ENCODE results near the gene FAM43A.

The FAM43A gene

DNA sequence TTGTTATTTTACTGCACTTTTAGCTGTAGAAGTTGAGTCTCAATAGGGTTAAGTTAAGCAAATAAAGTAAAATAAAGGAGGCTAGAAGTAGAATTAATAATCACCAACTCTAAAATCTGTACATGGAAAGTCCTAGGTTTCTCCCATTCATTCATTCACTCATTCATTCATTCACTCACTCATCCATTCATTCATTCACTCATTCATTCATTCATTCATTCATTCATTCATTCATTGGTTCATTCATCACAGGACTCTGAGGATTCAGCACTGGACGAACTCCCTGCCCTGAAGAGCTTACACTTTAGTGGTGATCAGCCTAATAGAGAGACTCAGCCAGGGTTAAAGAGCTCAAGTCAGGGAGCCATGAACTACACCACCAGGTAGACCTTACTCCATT, 9.2 kb upstream of the FAM43A start:
- no peak for DNase-seq

DNA sequence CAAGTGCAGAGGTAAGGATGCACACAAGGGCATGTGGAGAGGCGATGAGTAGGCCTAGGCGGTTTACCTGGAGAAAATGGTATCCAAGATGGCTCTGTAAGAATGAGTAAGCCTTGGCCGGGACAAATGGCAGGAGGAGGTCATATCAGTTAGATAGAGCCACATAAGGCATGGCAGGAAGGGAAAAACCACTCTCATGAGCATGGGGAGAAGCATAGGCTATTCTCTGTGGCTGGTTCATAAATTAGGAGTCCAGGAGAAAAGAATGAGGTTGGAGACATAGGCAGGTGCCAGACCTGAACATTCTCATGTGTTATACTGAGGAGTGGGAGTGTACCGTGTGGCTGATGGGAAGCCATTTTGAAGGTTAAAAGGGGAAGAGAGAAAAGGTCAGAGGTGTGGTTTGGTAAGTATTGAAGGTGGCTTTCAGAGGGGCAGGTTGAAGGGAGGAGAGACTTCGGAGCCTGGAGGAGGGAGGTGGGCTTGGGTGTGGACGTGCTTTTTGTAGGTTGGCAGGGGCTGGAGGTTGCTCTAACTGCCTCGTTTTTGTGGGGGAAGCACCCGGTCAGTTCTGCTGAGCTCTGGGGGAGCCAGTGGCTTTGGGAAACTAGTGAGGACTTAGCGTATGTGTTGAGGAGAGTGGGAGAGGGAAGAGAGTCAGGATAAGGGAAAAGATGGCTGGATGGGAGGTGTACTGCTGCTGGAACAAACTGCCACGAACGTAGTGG, 4.6 kb upstream of the FAM43A start:
- DNase-seq: no peak

DNA sequence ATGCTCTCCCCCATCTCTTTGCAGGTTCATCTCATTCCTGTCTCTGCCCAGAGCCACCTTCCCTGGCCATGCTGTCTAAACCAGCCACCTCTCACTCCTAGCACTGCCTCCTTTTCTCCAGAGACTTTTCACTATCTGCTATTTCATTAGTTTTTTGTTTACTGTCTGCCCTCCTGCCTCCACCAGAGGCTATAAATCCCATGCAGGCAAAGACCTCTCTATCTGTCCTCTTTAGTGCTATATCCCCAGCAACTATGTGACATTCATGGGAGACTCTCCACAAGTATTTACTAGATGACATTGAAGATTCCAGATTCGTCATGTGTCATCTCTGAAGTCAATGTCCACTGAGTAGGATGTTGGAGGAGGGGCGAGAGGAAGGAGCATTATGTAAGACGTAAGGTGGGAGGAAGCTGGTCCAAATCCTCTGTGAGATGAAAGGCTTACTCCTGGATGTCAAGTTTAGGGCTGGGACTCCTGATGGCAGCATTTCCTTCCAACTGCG, 3.4 kb upstream of the FAM43A start:
- no peak for DNase-seq

DNA sequence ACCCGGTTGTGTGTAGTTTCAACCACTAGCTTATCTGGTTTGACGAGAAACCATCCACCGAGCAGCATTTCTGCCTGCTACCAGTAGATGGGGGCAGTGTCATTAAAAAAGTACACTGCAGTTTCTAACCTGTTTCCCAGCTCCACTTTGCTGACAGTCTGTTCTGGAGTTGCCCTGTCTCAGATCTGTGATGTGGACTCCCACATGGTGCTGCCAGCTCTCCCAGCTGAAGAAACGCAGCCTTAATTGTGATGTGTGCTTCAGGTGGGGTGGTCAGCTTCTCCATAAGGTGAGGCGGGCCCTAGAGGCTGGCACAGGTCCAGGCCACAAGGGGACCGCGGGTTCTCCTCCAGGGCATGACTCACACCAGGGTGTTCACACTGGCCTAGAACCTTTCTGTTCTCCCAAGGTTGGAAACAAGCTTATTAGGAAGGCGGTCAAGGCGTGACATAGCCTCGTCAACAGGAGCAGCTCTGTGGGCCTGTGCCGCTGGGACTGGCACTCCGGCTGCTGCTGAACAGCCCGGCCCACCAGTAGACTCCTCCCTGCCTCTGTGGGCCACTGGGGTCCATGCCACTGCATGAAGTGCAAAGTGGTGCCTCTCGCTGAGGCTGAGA, 2.9 kb upstream of the FAM43A start:
- peak; percentile 51 for DNase-seq

DNA sequence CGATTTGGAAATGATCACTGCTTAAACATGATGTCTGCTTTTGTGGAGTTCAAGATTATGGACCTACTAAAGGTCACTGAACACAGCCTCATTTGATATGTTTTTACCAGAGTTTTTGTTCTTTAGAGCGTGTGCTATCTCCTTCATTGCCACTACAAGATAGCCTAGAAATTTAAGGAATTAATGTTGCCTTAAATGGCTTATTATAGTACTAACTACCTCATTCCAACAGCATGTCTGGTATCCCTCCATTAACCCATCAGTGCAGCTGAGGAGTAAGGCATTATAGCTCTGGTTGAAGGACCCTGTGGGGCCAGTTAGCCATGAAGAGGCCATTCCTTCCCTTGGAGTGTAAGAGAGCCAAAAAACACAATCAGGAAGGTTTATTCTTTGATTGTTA, 2.3 kb upstream of the FAM43A start:
- DNase-seq: no peak

DNA sequence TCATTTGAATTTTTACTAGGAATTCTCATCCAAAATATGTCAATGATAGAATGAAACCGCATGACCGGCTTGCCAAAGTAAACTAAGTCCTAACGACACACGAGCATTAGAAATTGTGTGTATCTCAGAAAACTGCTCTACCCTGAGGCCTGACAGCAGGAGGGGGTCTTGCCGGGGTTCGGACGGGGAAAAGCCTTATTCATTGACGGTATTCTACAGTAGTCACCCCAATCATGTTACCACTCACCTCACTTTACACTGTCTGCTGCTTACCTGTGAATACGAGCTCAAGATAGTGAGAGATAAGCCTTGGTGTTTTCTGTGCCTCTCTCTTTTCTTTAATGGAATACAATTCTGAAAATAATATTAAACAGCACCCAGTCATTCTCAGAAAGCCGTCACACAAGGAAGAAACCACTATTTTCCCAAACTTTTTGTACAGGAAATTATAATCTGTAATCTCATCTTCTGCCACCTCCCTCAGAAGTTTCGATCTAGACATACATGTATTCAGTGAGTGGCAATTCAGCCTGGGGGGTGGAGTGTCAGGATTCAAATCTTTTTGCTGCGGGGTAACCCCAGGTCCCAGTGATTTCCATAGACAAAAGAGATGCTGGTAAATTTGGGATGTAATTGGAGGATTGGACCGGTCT, 492 bp upstream of the FAM43A start:
- DNase-seq: no peak

DNA sequence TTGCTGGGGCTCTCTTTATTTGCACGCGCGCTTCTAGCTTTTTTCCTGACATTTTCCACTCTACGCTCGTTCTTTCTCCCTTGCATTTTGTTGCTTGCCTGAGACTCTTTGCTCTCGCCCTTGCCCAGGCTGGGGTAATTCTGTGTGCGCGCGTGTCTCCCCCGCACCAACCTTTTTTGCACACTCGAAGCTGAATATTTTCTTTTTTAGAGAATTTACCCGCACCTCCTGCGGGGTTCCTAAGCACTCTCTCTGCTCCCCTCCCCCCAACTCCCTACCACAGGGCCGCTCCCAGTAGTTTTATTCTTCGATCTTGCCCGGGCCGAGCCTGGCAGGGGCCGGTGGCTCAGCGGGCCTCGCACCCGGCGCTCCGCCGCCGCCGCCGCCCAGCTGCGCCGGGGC, 732 bp downstream of the FAM43A start:
- no peak for DNase-seq

DNA sequence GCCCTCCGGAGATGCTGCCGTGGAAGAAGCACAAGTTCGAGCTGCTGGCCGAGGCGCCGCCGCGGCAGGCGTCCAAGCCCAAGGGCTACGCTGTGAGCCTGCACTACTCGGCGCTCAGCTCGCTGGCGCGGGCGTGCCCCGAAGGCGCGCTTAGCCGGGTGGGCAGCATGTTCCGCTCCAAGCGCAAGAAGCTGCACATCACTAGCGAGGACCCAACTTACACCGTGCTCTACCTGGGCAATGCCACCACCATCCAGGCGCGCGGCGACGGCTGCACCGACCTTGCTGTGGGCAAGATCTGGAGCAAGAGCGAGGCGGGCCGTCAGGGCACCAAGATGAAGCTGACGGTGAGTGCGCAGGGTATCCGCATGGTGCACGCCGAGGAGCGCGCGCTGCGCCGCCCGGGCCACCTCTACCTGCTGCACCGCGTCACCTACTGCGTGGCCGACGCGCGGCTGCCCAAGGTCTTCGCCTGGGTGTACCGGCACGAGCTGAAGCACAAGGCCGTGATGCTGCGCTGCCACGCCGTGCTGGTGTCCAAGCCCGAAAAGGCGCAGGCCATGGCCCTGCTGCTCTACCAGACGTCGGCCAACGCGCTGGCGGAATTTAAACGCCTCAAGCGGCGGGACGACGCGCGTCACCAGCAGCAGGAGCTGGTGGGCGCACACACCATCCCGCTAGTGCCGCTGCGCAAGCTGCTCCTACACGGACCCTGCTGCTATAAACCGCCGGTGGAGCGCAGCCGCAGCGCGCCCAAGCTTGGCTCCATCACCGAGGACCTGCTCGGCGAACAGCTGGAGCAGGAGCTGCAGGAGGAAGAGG, 1.3 kb downstream of the FAM43A start:
- DNase-seq: no peak

DNA sequence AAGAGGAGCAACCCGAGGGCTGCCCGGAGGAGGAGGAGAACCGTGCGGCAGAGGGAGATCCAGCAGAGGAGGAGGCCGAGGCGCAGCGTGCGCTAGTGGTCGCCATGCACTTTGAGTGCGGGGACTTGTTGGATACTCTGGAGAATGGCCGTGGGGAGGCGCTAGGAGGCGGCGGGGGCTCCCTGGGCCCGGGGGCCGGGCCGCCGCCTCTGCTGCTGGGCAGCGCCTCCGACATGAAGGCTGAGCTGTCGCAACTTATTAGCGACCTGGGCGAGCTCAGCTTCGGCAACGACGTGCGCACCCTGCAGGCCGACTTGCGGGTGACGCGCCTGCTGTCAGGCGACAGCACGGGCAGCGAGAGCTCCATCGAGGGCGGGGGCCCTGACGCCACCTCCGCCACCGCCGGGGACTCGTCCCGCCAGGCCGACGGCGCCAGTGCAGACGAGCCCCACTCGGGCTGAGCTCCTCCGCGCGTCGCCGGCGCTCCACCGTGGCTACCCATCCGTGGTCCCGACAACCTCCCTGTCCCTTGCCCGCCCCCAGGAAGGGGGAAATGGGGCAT, 2.0 kb downstream of the FAM43A start:
- DNase-seq: peak; percentile 52

DNA sequence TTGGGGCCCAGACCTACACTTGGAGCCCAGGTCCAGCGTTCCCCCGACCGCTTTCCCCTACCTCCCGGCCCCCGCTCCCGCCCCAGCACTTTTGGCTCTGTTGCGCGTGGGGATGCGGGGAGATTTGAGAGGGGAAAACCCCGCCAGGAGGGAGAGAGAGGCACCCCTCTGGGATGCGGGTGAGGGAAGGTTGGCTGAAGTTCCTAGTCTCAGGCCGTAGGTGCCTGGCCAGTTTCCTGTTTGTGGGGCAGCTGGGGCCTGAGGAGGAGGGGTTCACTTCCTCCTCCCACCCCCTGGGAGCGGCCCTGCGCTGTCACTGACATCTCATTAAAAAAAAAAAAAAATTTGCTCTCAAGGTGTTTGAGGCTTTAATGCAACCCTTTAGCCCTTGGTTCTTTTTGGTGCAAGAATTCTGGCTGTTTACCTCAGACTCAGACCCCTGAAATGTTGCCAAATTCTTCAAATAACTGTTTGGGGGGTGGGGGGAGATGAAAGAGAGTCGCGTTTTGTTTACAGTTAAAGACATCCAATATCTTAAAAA, 2.6 kb downstream of the FAM43A start:
- no peak for DNase-seq

DNA sequence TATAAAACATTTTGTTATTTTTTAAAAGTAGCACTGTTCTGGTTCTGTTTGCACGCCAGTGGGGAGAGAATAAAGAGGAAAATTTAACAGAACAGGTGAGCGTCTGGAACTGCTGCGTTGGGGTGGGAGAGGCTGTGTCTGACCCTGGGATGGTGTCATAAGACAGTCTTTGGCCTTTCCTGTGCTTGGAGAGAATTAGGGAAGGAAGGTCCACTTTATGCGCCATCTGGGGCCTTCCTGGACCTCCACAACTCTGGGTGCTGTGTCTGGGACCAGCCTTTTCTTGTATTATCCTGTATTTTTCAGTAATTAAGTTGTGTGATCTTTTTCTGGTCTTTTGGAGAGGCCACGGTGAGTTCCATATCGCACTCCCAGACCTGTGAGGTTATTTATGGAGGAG, 3.3 kb downstream of the FAM43A start:
- DNase-seq: no peak

DNA sequence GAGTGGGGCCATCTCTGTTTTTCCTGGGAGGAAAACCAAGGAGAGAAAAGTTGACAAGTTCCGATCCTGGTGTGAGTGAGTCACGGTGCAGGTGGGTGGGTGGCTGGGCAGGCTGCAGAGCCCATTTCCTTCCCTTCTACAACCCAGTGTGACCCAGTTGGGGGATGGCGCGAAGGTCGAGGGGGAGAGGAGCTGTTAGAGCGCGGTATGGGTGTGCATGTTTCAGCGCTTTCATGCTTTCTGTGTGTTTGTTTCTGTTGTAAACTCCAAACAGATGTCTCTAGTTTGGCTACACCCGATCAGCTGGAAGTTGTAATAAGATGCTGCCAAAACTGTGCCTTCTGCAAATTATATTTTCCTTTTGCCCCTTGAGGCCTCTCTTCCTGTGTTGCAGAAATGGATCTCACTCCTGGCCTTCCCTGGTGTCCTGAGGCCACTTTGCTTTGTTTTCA, 3.8 kb downstream of the FAM43A start:
- no peak for DNase-seq

DNA sequence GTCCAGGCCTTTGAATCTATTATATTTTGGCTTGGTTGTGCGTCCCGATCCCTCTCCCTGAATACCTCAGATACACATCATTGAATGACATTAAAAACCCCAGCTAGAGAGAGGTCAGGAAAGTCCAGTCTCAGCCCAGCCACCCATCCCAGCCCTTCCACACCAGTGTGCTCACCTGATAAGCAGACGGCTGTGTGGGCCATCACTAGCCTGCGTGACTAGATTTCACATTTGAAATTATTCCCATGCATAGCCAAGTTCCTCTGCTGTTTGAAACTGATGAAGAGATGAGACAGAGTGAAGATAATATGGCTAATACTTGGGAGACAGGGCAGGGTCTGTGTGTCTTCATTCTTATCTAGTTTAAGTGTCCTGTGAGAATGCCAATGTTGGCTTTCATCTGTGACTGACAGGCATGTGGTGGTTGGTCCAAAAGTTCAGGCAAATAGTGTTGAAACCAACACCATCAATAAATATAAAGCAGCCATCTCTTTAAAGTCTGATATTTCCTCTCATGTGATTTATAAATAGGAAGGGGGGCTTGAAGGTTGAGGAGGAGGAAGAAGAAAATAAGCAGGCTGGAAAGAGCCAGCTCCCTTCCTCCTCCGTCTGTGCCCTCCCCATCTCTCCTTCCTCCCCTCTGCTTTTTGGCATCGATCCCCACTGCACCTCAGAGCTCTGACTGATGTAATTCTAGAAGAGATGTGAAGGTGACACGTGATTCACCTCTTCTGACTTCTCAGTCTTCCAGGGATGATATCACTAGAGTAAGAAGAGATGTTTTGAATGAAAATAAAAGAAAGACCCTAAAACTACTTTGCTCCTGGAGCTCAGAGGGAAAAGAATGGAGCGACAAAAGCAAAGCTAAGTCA, 5.1 kb downstream of the FAM43A start:
- peak; percentile 5 for DNase-seq

DNA sequence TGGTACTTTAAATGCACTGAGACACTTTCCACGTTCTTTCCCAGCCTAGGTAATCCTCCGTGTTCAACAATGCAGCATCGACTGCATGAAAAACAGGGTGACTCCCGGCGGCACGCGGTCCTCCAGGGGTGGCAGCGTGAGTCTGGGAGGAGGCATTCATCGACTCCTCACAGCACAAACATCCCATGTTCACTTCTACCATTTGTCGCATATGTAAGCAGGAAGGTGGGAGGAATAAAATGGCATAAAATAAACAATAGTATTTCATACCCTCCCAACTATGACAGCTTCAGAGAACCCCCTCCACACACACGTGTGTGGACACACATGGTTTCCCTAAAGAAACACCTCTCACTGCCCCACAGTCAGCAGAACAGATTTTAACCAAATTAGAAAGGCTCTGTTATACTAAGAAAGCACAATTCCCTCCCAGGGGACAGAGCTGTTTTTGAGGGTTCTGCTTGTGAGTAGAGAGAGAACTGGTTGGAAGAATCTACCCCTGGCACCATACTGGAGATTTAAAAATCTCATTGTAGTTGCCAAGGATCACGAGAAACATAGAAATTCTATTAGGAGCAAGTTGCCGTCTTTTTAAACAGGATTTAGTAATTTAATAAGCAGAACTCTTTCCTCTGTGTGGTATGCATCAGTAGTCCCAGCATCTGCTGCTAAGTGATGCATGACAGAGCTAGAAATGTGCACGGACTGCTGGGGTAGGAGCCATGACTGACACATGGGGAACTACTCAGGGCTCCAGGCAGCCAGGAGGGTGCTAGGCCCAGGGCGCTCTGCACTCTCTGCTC, 6.0 kb downstream of the FAM43A start:
- peak; percentile 9 for DNase-seq

DNA sequence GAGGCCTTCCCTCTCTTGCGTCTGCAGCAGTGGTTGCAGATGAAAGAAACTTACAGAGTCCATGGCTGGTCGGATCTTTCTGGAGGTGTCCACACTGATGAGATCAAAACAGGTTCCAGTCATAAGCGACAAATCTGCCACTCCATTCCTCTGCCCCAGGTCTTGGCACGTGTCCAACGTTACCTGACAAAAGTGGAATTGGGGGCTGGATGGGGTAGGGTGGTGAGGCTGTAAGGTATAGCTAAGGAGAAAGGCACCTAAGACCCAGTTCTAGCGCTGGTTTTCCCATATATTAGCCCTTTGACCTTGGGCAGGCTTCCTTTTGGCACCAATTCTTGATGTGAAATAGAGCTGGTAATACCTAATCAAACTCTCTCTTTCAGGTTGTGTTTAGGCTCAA, 11.0 kb downstream of the FAM43A start:
- no peak for DNase-seq

DNA sequence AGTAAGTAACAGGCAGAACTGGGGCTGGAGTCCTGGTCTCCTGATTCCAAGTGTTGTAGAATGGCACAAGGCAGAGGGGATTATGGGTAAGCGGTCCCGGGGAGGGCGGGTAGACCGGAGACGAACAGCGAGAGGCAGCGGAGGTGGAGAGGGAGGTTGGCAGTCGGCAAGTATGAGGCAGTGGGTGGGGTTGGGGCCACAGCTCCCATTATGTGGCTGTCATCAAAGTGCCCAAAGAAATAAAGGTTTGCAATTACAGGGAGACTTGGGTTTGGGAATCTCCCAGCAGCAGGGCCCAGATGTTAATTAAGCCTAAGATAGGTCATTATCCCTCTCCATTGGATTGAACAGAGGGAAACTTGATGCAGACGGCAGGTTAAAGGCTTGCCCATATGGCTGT, 16.9 kb downstream of the FAM43A start:
- peak; percentile 74 for DNase-seq

DNA sequence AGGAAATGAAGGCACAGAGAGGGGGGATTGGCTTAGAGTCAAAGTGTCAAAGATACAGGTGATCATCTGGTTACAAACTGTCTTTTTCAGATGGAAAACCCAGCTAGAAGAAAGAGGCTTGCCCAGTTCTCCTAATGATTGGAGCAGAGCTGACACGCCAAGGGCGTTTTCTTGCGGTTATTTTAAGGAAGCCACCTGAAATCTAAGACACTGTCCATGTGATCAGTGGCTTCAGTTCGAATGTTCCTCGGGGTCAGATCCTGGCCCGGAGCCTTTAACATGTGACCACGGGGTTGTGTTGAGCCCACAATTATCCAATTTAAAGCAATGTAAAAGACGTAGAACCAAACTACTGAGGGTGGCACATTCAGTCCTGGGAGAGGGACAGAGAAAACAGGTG, 19.5 kb downstream of the FAM43A start:
- no peak for DNase-seq

DNA sequence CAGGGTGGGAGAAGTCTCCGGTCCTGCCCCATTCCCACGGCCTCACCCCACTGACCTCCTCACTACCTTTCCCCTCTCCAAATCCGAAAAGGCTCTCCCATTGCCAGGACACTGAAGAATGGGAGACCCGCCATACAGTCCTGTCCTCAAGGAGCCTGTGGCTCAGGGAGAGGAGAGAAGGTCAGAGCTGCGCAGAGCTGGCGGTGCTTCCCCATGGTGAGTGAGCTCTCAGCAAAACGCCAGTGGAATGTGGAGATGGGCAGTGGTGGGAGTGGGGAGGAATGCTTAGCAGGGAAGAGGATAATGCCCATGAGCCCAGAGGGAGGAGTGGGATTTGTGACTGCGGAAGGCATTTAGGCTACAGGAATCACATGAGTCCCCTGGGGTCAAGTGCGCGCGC, 20.1 kb downstream of the FAM43A start:
- DNase-seq: no peak

DNA sequence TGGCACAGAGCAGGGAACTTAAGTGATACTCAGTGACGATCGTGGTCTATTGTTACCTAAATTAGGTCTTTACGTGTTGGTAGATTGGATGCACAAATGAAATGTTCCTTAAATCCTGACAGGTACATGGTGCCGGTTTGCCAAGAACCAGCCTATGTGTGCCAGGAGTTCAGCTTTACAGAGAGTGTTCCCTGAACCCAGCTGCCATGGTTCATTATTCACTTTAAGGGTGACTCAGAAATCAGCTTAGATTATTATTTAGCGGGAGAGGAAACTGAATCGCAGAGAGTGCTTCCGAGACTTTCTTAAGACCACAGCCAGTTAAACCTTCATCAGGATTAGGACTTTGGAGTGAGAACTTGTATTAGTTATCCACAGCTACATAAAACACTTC, 21.5 kb downstream of the FAM43A start:
- DNase-seq: no peak

DNA sequence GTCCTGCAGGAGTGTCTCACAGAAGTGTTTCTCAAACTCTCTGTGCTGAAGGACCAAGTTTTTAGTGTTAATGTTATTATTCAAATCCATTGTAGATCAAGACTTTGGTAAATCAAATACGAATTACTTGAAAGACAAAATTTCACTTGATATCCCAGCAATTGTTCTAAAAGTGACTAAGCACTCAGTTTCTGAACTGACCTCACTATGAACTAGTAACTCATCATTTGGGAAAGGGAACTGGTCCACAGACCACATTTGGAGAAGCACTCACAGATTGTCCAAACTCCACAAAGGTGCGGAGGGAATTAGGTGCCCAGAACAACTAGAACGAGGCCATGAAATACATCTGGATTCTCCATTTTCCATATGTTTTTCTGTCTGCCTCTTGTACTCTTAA, 25.6 kb downstream of the FAM43A start:
- DNase-seq: no peak

DNA sequence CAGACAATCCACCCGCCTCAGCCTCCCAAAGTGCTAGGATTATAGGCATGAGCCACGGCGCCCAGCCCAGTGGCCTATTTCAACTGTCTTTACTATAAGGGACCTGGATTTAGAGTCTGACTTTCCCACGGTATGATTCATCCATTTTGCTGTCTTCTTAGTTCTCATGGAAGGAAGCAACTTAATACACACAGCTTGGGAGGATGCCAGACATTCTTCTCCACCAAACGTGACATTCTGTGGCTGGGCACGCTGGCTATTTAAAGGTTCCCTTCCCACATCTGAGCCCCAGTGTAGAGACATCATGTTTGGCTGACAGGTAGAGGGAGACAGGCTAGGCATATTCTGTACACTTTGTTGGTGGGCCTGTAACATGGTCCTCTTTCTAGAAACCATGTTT, 26.2 kb downstream of the FAM43A start:
- no peak for DNase-seq
